Measurements from ENCODE around the gene TRAPPC3.

The TRAPPC3 gene

GRCh38 chr1:36134031-36134430 is 15.3 kb downstream of the TRAPPC3 start:
- no peak for ATAC-seq (ENCODE audit: insufficient read depth, low read depth)
- no peak for DNase-seq
- Histone ChIP-seq H3K4me1 (ENCODE audit: insufficient read depth, low read length) (no peaks in the 10 kb centered on the region), H3K9ac (ENCODE audit: low read depth, low read length) (no peak overlapping the region), H3K4me3 (ENCODE audit: low read depth in 1 of 2, low read length in 2 of 2) (no peak overlapping the region), H3K36me3 (ENCODE audit: insufficient read depth, low read length) (peaks cover 27% of the 10 kb centered on the region), H3K4me2 (ENCODE audit: insufficient read depth, low read length) (no peak overlapping the region), H3K79me2 (ENCODE audit: insufficient read depth, low read length) (no peaks in the 10 kb centered on the region), H3K27me3 (ENCODE audit: insufficient read depth, low read length, poor library complexity) (no peaks in the 10 kb centered on the region), H4K20me1 (ENCODE audit: insufficient read depth, low read length) (no peaks in the 10 kb centered on the region; the same call in 1 of the 2 replicates), H3K27ac (ENCODE audit: low read length) (no peak overlapping the region), H3K9me3 (ENCODE audit: insufficient read depth, low read length, severe bottlenecking) (no peaks in the 10 kb centered on the region), H2AFZ (ENCODE audit: low read depth, low read length) (no peak overlapping the region)
- TF ChIP-seq, protein P1, sequence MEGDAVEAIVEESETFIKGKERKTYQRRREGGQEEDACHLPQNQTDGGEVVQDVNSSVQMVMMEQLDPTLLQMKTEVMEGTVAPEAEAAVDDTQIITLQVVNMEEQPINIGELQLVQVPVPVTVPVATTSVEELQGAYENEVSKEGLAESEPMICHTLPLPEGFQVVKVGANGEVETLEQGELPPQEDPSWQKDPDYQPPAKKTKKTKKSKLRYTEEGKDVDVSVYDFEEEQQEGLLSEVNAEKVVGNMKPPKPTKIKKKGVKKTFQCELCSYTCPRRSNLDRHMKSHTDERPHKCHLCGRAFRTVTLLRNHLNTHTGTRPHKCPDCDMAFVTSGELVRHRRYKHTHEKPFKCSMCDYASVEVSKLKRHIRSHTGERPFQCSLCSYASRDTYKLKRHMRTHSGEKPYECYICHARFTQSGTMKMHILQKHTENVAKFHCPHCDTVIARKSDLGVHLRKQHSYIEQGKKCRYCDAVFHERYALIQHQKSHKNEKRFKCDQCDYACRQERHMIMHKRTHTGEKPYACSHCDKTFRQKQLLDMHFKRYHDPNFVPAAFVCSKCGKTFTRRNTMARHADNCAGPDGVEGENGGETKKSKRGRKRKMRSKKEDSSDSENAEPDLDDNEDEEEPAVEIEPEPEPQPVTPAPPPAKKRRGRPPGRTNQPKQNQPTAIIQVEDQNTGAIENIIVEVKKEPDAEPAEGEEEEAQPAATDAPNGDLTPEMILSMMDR (IDR thresholded peaks at IDR 0.05; ENCODE audit: borderline replicate concordance, extremely low read depth, low read length, poor library complexity, severe bottlenecking), result no peak
- no peak for TF ChIP-seq EZH2 (IDR thresholded peaks at IDR 0.05; ENCODE audit: borderline replicate concordance, low read depth, low read length, severe bottlenecking)

GRCh38 chr1:36133484-36133883 is 15.8 kb downstream of the TRAPPC3 start:
- Histone ChIP-seq H3K4me1 (ENCODE audit: insufficient read depth, low read length) (no peaks in the 10 kb centered on the region), H2AFZ (ENCODE audit: low read depth, low read length) (no peak overlapping the region), H3K9me3 (ENCODE audit: insufficient read depth, low read length, severe bottlenecking) (no peaks in the 10 kb centered on the region), H3K27me3 (ENCODE audit: insufficient read depth, low read length, poor library complexity) (no peaks in the 10 kb centered on the region), H3K4me2 (ENCODE audit: insufficient read depth, low read length) (no peak overlapping the region), H4K20me1 (ENCODE audit: insufficient read depth, low read length) (no peaks in the 10 kb centered on the region; the same call in 1 of the 2 replicates), H3K36me3 (ENCODE audit: insufficient read depth, low read length) (peaks cover 25% of the 10 kb centered on the region), H3K9ac (ENCODE audit: low read depth, low read length) (no peak overlapping the region), H3K27ac (ENCODE audit: low read length) (no peak overlapping the region), H3K79me2 (ENCODE audit: insufficient read depth, low read length) (no peaks in the 10 kb centered on the region), H3K4me3 (ENCODE audit: low read depth in 1 of 2, low read length in 2 of 2) (no peak overlapping the region)
- no peak for DNase-seq
- no peak for ATAC-seq (ENCODE audit: insufficient read depth, low read depth)
- TF ChIP-seq, protein P1 (IDR thresholded peaks at IDR 0.05; ENCODE audit: borderline replicate concordance, extremely low read depth, low read length, poor library complexity, severe bottlenecking), result no peak
- TF ChIP-seq EZH2 (IDR thresholded peaks at IDR 0.05; ENCODE audit: borderline replicate concordance, low read depth, low read length, severe bottlenecking), result no peak

DNA sequence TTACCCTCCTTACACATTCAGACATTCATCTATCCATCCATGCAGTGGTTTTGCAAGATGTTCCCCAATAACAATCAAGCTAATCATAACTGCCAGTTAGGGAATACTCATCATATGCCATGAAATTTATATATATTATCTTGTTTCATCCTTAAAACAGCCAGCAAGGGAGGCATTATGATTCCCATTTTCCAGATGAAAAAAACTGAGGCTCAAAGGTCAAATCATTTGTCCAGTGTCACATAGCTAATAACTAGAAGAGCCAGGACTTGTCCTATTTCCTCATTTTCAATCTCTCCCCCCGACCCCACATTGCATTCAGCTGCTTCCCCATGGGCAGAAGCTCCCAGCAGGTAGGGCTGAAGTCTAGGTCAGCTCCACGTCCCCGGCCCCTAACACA is 17.3 kb downstream of the TRAPPC3 start:
- H3K4me3 ChIP-seq (ENCODE audit: low read depth in 1 of 2, low read length in 2 of 2), result no peak overlapping the region
- H3K9me3 ChIP-seq (ENCODE audit: insufficient read depth, low read length, severe bottlenecking), result no peaks in the 10 kb centered on the region
- no peak overlapping the region for H2AFZ ChIP-seq (ENCODE audit: low read depth, low read length)
- H3K4me1 ChIP-seq (ENCODE audit: insufficient read depth, low read length), result no peaks in the 10 kb centered on the region
- H4K20me1 ChIP-seq (ENCODE audit: insufficient read depth, low read length), result no peaks in the 10 kb centered on the region
- no peak overlapping the region for H3K9ac ChIP-seq (ENCODE audit: low read depth, low read length)
- H3K27me3 ChIP-seq (ENCODE audit: insufficient read depth, low read length, poor library complexity), result no peaks in the 10 kb centered on the region
- H3K79me2 ChIP-seq (ENCODE audit: insufficient read depth, low read length), result no peaks in the 10 kb centered on the region
- H3K27ac ChIP-seq (ENCODE audit: low read length), result no peak overlapping the region
- H3K36me3 ChIP-seq (ENCODE audit: insufficient read depth, low read length), result peaks cover 11% of the 10 kb centered on the region
- H3K4me2 ChIP-seq (ENCODE audit: insufficient read depth, low read length), result no peak overlapping the region
- TF ChIP-seq, protein P1 (IDR thresholded peaks at IDR 0.05; ENCODE audit: borderline replicate concordance, extremely low read depth, low read length, poor library complexity, severe bottlenecking), result no peak
- no peak for TF ChIP-seq EZH2 (IDR thresholded peaks at IDR 0.05; ENCODE audit: borderline replicate concordance, low read depth, low read length, severe bottlenecking)
- no peak for ATAC-seq (ENCODE audit: insufficient read depth, low read depth)
- DNase-seq, result no peak

GRCh38 chr1:36128905-36129206 is 20.4 kb downstream of the TRAPPC3 start:
- Histone ChIP-seq H3K27ac (ENCODE audit: low read length) (no peak overlapping the region), H3K4me1 (ENCODE audit: insufficient read depth, low read length) (no peaks in the 10 kb centered on the region), H3K27me3 (ENCODE audit: insufficient read depth, low read length, poor library complexity) (no peaks in the 10 kb centered on the region), H3K36me3 (ENCODE audit: insufficient read depth, low read length) (no peaks in the 10 kb centered on the region), H3K79me2 (ENCODE audit: insufficient read depth, low read length) (no peaks in the 10 kb centered on the region), H4K20me1 (ENCODE audit: insufficient read depth, low read length) (no peaks in the 10 kb centered on the region), H3K9me3 (ENCODE audit: insufficient read depth, low read length, severe bottlenecking) (no peaks in the 10 kb centered on the region), H3K4me3 (ENCODE audit: low read depth in 1 of 2, low read length in 2 of 2) (no peak overlapping the region), H3K4me2 (ENCODE audit: insufficient read depth, low read length) (no peak overlapping the region), H3K9ac (ENCODE audit: low read depth, low read length) (no peak overlapping the region), H2AFZ (ENCODE audit: low read depth, low read length) (no peak overlapping the region)
- DNase-seq (no peak), ATAC-seq (ENCODE audit: insufficient read depth, low read depth) (no peak)
- no peak for TF ChIP-seq EZH2 (IDR thresholded peaks at IDR 0.05; ENCODE audit: borderline replicate concordance, low read depth, low read length, severe bottlenecking)
- TF ChIP-seq, protein P1 (IDR thresholded peaks at IDR 0.05; ENCODE audit: borderline replicate concordance, extremely low read depth, low read length, poor library complexity, severe bottlenecking), result no peak
